DOHH2 (cell line): ENCODE data around the gene SMAD7.

Source experiments
- H3F3A ChIP-seq: fragments of 200-600 bp; sonication (generic), shearing (Covaris generic); 2 replicates; pipeline ENCODE4 v1.6.0; 2016; ENCODE audit warnings: antibody characterized with exemption, mild to moderate bottlenecking; ENCODE audit not compliant: control insufficient read depth, insufficient read depth
- H3K27ac ChIP-seq: fragments of 200-600 bp; sonication (generic); 2 replicates; pipeline ENCODE4 v1.5.1; 2014; ENCODE audit warnings: low read depth, mild to moderate bottlenecking, low read length, moderate library complexity
- H3K27me3 ChIP-seq: fragments of 200-600 bp; sonication (generic); 2 replicates; pipeline ENCODE4 v1.6.1; 2014; ENCODE audit warnings: mild to moderate bottlenecking, low read length, mixed read lengths; ENCODE audit not compliant: control insufficient read depth
- H3K36me3 ChIP-seq: fragments of 200-600 bp; sonication (generic); 2 replicates; pipeline ENCODE4 v1.6.1; 2014; ENCODE audit warnings: mild to moderate bottlenecking, low read length, moderate library complexity, mixed read lengths; ENCODE audit not compliant: control insufficient read depth
- H3K4me1 ChIP-seq: fragments of 200-600 bp; sonication (generic); 2 replicates; pipeline ENCODE4 v1.6.1; 2014; ENCODE audit warnings: mild to moderate bottlenecking, low read length, mixed read lengths; ENCODE audit not compliant: control insufficient read depth
- H3K4me2 ChIP-seq: fragments of 200-600 bp; sonication (generic); 2 replicates; pipeline ENCODE4 v1.6.0; 2014; ENCODE audit warnings: mild to moderate bottlenecking, low read length, moderate library complexity
- H3K4me3 ChIP-seq: fragments of 200-600 bp; sonication (generic); 2 replicates; pipeline ENCODE4 v1.5.1; 2014; ENCODE audit warnings: mild to moderate bottlenecking, low read length, mixed read lengths
- H3K79me2 ChIP-seq: fragments of 200-600 bp; sonication (generic); 2 replicates; pipeline ENCODE4 v1.6.1; 2014; ENCODE audit warnings: mild to moderate bottlenecking, low read length, mixed read lengths; ENCODE audit not compliant: control insufficient read depth
- H3K9me2 ChIP-seq: fragments of 200-600 bp; sonication (generic); replicated peaks from 2 replicates; pipeline ENCODE4 v1.6.1; 2014; ENCODE audit warnings: mild to moderate bottlenecking, low read length, mixed read lengths; ENCODE audit not compliant: control insufficient read depth
- H3K9me3 ChIP-seq: fragments of 200-600 bp; sonication (generic); 2 replicates; pipeline ENCODE4 v1.6.1; 2014; ENCODE audit warnings: antibody characterized with exemption, low read length, mixed read lengths; ENCODE audit not compliant: control insufficient read depth, insufficient read depth
- H4K20me1 ChIP-seq: fragments of 200-600 bp; sonication (generic); 2 replicates; pipeline ENCODE4 v1.6.0; 2014; ENCODE audit warnings: low read depth, mild to moderate bottlenecking, antibody characterized with exemption, low read length, moderate library complexity; ENCODE audit not compliant: control insufficient read depth, insufficient read depth
- EZH2phosphoT487 ChIP-seq: fragments of 200-600 bp; sonication (generic); IDR thresholded peaks from 2 replicates; pipeline ENCODE4 v1.6.1; 2017; ENCODE audit warnings: borderline replicate concordance, mild to moderate bottlenecking, antibody characterized with exemption, low read length, moderate library complexity, mixed read lengths
- TF ChIP-seq, protein P1 (sequence below): fragments of 200-600 bp; sonication (generic); IDR thresholded peaks from one replicate; pipeline ENCODE4 v1.5.1; 2014; ENCODE audit warnings: antibody characterized with exemption, mild to moderate bottlenecking, low read depth, low read length; ENCODE audit not compliant: poor library complexity, severe bottlenecking

The SMAD7 gene

GRCh38 chr18:48885266-48885923, 65.4 kb downstream of the SMAD7 start:
- TF ChIP-seq, protein P1, sequence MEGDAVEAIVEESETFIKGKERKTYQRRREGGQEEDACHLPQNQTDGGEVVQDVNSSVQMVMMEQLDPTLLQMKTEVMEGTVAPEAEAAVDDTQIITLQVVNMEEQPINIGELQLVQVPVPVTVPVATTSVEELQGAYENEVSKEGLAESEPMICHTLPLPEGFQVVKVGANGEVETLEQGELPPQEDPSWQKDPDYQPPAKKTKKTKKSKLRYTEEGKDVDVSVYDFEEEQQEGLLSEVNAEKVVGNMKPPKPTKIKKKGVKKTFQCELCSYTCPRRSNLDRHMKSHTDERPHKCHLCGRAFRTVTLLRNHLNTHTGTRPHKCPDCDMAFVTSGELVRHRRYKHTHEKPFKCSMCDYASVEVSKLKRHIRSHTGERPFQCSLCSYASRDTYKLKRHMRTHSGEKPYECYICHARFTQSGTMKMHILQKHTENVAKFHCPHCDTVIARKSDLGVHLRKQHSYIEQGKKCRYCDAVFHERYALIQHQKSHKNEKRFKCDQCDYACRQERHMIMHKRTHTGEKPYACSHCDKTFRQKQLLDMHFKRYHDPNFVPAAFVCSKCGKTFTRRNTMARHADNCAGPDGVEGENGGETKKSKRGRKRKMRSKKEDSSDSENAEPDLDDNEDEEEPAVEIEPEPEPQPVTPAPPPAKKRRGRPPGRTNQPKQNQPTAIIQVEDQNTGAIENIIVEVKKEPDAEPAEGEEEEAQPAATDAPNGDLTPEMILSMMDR, result no peak
- no peak for TF ChIP-seq EZH2phosphoT487
- H3K4me2 ChIP-seq, result no peak overlapping the region
- no peaks in the 10 kb centered on the region for H3K9me3 ChIP-seq
- no peaks in the 10 kb centered on the region for H3K36me3 ChIP-seq
- H4K20me1 ChIP-seq, result no peaks in the 10 kb centered on the region
- H3K4me1 ChIP-seq, result no peaks in the 10 kb centered on the region
- no peaks in the 10 kb centered on the region for H3K79me2 ChIP-seq
- H3K4me3 ChIP-seq, result no peak overlapping the region
- H3K9me2 ChIP-seq, result no peaks in the 10 kb centered on the region
- no peaks in the 10 kb centered on the region for H3K27me3 ChIP-seq
- no peak overlapping the region for H3K27ac ChIP-seq
- no peaks in the 10 kb centered on the region for H3F3A ChIP-seq

DNA sequence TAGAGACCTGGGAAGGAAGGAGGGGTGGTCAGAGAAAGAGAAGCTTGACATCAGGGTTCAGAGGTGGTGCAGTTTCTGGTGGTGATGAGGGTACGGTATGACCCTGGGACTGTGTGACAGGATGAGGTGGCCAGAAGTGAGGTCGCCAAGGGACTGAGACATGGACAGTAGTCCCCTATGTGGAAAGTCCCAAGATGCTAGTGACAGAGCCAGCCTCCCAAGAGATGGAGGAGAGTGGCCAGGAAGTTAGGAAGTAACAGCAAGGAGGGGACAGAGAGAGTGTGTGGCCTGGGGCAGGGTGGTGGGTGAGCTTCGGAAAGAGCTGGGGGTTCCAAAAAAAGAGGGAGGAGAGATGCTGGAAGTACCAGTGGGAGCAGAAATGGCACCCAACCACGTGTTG, 66.0 kb downstream of the SMAD7 start:
- Histone ChIP-seq H3K27me3 (no peaks in the 10 kb centered on the region), H3K27ac (no peak overlapping the region), H3F3A (no peaks in the 10 kb centered on the region), H4K20me1 (no peaks in the 10 kb centered on the region), H3K4me1 (no peaks in the 10 kb centered on the region), H3K9me3 (no peaks in the 10 kb centered on the region), H3K36me3 (no peaks in the 10 kb centered on the region), H3K9me2 (no peaks in the 10 kb centered on the region), H3K4me2 (no peak overlapping the region), H3K4me3 (no peak overlapping the region), H3K79me2 (no peaks in the 10 kb centered on the region)
- no peak for TF ChIP-seq EZH2phosphoT487
- TF ChIP-seq, protein P1, result no peak

GRCh38 chr18:48884306-48884705, 66.5 kb downstream of the SMAD7 start:
- Histone ChIP-seq H3K79me2 (no peaks in the 10 kb centered on the region), H3K4me1 (no peaks in the 10 kb centered on the region), H3F3A (no peaks in the 10 kb centered on the region), H3K4me3 (no peak overlapping the region), H3K9me3 (no peaks in the 10 kb centered on the region), H3K9me2 (no peaks in the 10 kb centered on the region), H3K27me3 (no peaks in the 10 kb centered on the region), H3K27ac (no peak overlapping the region), H3K36me3 (no peaks in the 10 kb centered on the region), H4K20me1 (no peaks in the 10 kb centered on the region), H3K4me2 (no peak overlapping the region)
- TF ChIP-seq, protein P1, result no peak
- no peak for TF ChIP-seq EZH2phosphoT487
